HCT116 (cell line): Measurements from ENCODE around the gene TYW1B. TPM values are rescaled to one million over a fixed set of nuclear protein-coding genes. Genes with fewer than 3 reads are reported as not detected.

Experiments
- ATAC-seq: fragments of 200-7000 bp; cut with Tn5 transposase; 2 replicates; pipeline ENCODE4 v1.9.1; 2020; ENCODE audit warnings: mild to moderate bottlenecking, moderate library complexity
- BruUV-seq: library from RNA; stranded (reverse); fragments of 400-500 nt; replicated peaks from 2 replicates; lab custom pipeline; 2021; lab: Mats Ljungman, UMichigan
- CTCF ChIA-PET: fragments of 300-600 bp; sonication (Branson Sonifier 250); formaldehyde crosslinking; loops from one replicate; lab custom pipeline; 2021; ENCODE audit warnings: antibody characterized with exemption; lab: Charles Lee
- POLR2A ChIA-PET: fragments of 300-600, 350-600 bp; sonication (Branson Sonifier 250); formaldehyde crosslinking; loops from one replicate; lab custom pipeline; 2021; ENCODE audit warnings: antibody characterized with exemption; lab: Charles Lee
- RAD21 ChIA-PET, 2 experiments: fragments of 300-600 bp; sonication (Branson Sonifier 250); formaldehyde crosslinking; loops; one replicate each; lab custom pipeline; 2023; ENCODE audit warnings: low total read pairs in 2 of 2; ENCODE audit not compliant: uncharacterized antibody in 2 of 2, unreplicated experiment in 2 of 2, low non-redundant PET in 1 of 2; lab: Charles Lee
- DNase-seq: peaks from one replicate; pipeline ENCODE4 v3.0.0-alpha.2; 2010; ENCODE audit warnings: low read depth, low spot score
- H2AFZ ChIP-seq: fragments of 200-600 bp; shearing (Covaris generic), sonication (generic); 2 replicates; pipeline ENCODE4 v1.6.1; 2017; ENCODE audit warnings: low read depth, mixed run types, mixed read lengths, antibody characterized with exemption, low read length; ENCODE audit not compliant: poor library complexity, severe bottlenecking
- H3K27ac ChIP-seq: 2 replicates; pipeline ENCODE4 v1.5.1; 2012; ENCODE audit warnings: low read depth, low read length
- H3K27me3 ChIP-seq: fragments of 200-600 bp; sonication (generic); 2 replicates; pipeline ENCODE4 v1.6.1; 2016; ENCODE audit warnings: mixed run types, low read length, mixed read lengths; ENCODE audit not compliant: insufficient read depth
- H3K36me3 ChIP-seq, 2 experiments: fragments of 200-500 bp in 1 of 2; fragments of 200-600 bp in 1 of 2; sonication (Bioruptor generic) in 1 of 2; sonication (generic) in 1 of 2; 2 replicates each; pipeline versions ENCODE4 v1.5.1 to v1.6.1; 2014 to 2016; ENCODE audit warnings: low read length in 2 of 2, inconsistent platforms in 1 of 2, mixed read lengths in 1 of 2, mixed run types in 1 of 2; ENCODE audit not compliant: insufficient read depth in 2 of 2, control insufficient read depth in 1 of 2
- H3K4me1 ChIP-seq, 2 experiments: fragments of 200-600 bp in 1 of 2; sonication (generic) in 1 of 2; 2 replicates each; pipeline versions ENCODE4 v1.5.1 to v1.6.1; 2012 to 2017; ENCODE audit warnings: low read length in 2 of 2, inconsistent platforms in 1 of 2, mild to moderate bottlenecking in 1 of 2, mixed read lengths in 1 of 2, mixed run types in 1 of 2, moderate library complexity in 1 of 2; ENCODE audit not compliant: insufficient read depth in 2 of 2, control insufficient read depth in 1 of 2
- H3K4me2 ChIP-seq: fragments of 200-600 bp; sonication (generic); 2 replicates; pipeline ENCODE4 v1.6.1; 2017; ENCODE audit warnings: mixed run types, low read length, mixed read lengths
- H3K4me3 ChIP-seq, 2 experiments: fragments of 200-600 bp in 1 of 2; sonication (generic) in 1 of 2; replicated peaks in 1 of 2; 2 replicates each; pipeline ENCODE4 v1.5.1; 2011 to 2016; ENCODE audit warnings: low read length in 2 of 2, control low read depth in 1 of 2, low read depth in 1 of 2, mild to moderate bottlenecking in 1 of 2, mixed read lengths in 1 of 2, mixed run types in 1 of 2
- H3K79me2 ChIP-seq: fragments of 200-600 bp; sonication (generic); 2 replicates; pipeline ENCODE4 v1.6.1; 2017; ENCODE audit warnings: mild to moderate bottlenecking, mixed run types, low read length, moderate library complexity, mixed read lengths; ENCODE audit not compliant: insufficient read depth
- H3K9ac ChIP-seq: fragments of 200-600 bp; sonication (generic); 2 replicates; pipeline ENCODE4 v1.6.1; 2016; ENCODE audit warnings: low read length, mixed read lengths
- H3K9me2 ChIP-seq: fragments of 200-600 bp; sonication (generic), shearing (Covaris generic); 2 replicates; pipeline ENCODE4 v1.6.1; 2017; ENCODE audit warnings: mixed run types, mild to moderate bottlenecking, moderate library complexity; ENCODE audit not compliant: insufficient read depth
- H3K9me3 ChIP-seq, 2 experiments: fragments of 200-500 bp in 1 of 2; fragments of 200-600 bp in 1 of 2; sonication (Bioruptor generic) in 1 of 2; sonication (generic) in 1 of 2; 2 replicates each; pipeline ENCODE4 v1.6.1; 2014 to 2017; ENCODE audit warnings: low read length in 2 of 2, mixed read lengths in 2 of 2, inconsistent platforms in 1 of 2, low read depth in 1 of 2, mild to moderate bottlenecking in 1 of 2, mixed run types in 1 of 2, moderate library complexity in 1 of 2; ENCODE audit not compliant: control insufficient read depth in 1 of 2, insufficient read depth in 1 of 2
- H4K20me1 ChIP-seq: fragments of 200-600 bp; sonication (generic), shearing (Covaris generic); 2 replicates; pipeline ENCODE4 v1.6.1; 2017; ENCODE audit warnings: mixed run types, mild to moderate bottlenecking, moderate library complexity; ENCODE audit not compliant: insufficient read depth
- ATF3 ChIP-seq: IDR thresholded peaks from 2 replicates; pipeline ENCODE4 v1.6.1; 2012
- EGR1 ChIP-seq: IDR thresholded peaks from 2 replicates; pipeline ENCODE4 v1.6.1; 2012; ENCODE audit warnings: low read depth
- JUND ChIP-seq: IDR thresholded peaks from 2 replicates; pipeline ENCODE4 v1.6.1; 2012
- REST ChIP-seq: IDR thresholded peaks from 2 replicates; pipeline ENCODE4 v1.6.1; 2012; ENCODE audit warnings: low read depth
- ZNF274 ChIP-seq: fragments of 200-500 bp; sonication (Bioruptor generic); IDR thresholded peaks from 2 replicates; pipeline ENCODE4 v1.6.1; 2014; ENCODE audit warnings: mild to moderate bottlenecking, low read depth, low read length, inconsistent platforms
- intact Hi-C: fragments of 100-400 bp; cut with micrococcal nuclease; formaldehyde crosslinking; loops from 2 replicates; pipeline ENCODE4 v1.10.0; 2022
- total RNA-seq: library from RNA; stranded (reverse); gene quantifications from one replicate; pipeline ENCODE4 v1.2.1, GENCODE V29; 2021; ENCODE audit not compliant: unreplicated experiment
- TF ChIP-seq, protein P1 (sequence below): IDR thresholded peaks from 2 replicates; pipeline ENCODE4 v1.6.1; 2011; ENCODE audit warnings: mild to moderate bottlenecking, low read length, moderate library complexity; ENCODE audit not compliant: insufficient replicate concordance; ENCODE audit errors: extremely low read depth
- TF ChIP-seq, protein P2 (sequence below): IDR thresholded peaks from 2 replicates; pipeline ENCODE4 v1.6.1; 2012

Gene TYW1B
- total RNA-seq, 1 experiment from 2014 or later = 2.4 TPM

GRCh38 chr7:72754312-72754711 lies 73.7 kb downstream of the TYW1B start:
- Histone ChIP-seq H3K9me3 (no peaks in the 10 kb centered on the region), H3K4me1 (no peaks in the 10 kb centered on the region), H3K4me2 (no peak overlapping the region)
- BruUV-seq = no TSS peak
- intact Hi-C loops = no loop called here
- TF ChIP-seq EGR1 (no peak), JUND (no peak), ZNF274 (no peak), REST (no peak), ATF3 (no peak; the same call in 1 of the 2 replicates)
- TF ChIP-seq, protein P1, sequence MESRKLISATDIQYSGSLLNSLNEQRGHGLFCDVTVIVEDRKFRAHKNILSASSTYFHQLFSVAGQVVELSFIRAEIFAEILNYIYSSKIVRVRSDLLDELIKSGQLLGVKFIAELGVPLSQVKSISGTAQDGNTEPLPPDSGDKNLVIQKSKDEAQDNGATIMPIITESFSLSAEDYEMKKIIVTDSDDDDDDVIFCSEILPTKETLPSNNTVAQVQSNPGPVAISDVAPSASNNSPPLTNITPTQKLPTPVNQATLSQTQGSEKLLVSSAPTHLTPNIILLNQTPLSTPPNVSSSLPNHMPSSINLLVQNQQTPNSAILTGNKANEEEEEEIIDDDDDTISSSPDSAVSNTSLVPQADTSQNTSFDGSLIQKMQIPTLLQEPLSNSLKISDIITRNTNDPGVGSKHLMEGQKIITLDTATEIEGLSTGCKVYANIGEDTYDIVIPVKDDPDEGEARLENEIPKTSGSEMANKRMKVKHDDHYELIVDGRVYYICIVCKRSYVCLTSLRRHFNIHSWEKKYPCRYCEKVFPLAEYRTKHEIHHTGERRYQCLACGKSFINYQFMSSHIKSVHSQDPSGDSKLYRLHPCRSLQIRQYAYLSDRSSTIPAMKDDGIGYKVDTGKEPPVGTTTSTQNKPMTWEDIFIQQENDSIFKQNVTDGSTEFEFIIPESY = no peak
- TF ChIP-seq, protein P2, sequence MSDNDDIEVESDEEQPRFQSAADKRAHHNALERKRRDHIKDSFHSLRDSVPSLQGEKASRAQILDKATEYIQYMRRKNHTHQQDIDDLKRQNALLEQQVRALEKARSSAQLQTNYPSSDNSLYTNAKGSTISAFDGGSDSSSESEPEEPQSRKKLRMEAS = no peak
- TF ChIP-seq, all 23 proteins: peak for 0
- no peaks in the 10 kb centered on the region for H3K79me2 ChIP-seq
- H3K9ac ChIP-seq = no peak overlapping the region
- ChIA-PET RAD21 (no interaction called here), CTCF (no interaction called here), POLR2A (no interaction called here)
- no peaks in the 10 kb centered on the region for H3K27me3 ChIP-seq
- DNase-seq (no peak), ATAC-seq (no peak)
- H2AFZ ChIP-seq = no peak overlapping the region
- no peaks in the 10 kb centered on the region for H4K20me1 ChIP-seq
- H3K36me3 ChIP-seq = no peaks in the 10 kb centered on the region
- H3K27ac ChIP-seq = no peak overlapping the region
- no peak overlapping the region for H3K4me3 ChIP-seq
- no peaks in the 10 kb centered on the region for H3K9me2 ChIP-seq
